ENCODE measurements around the gene ANKRD1. TPM values are rescaled to one million over a fixed set of nuclear protein-coding genes. Genes with fewer than 3 reads are reported as not detected.
"Not testable (repeated sequence)": the region's sequence is repeated elsewhere in the genome, so short reads cannot be mapped to it uniquely, and the experiment has no call there.

Gene ANKRD1
- total RNA-seq, 6 experiments from 2014 or later, result 0.34 to 5.0 (median 4.7) TPM; not detected in 1

GRCh38 chr10:90911133-90912051 lies 9.5 kb downstream of the ANKRD1 start:
- H3K4me1 ChIP-seq, result no peaks in the 10 kb centered on the region
- no peaks in the 10 kb centered on the region for H3K9me3 ChIP-seq
- DNase-seq (peak in 1 of 3 donors; percentile 51), ATAC-seq (peak; percentile 94 to 97 (median 97))
- no peak overlapping the region for H3K27ac ChIP-seq
- 32% methylated on average over 11 of the region's 12 CpGs for WGBS (ENCODE audit: insufficient coverage, low coverage, low lambda C conversion rate, missing lambda C conversion rate)
- intact Hi-C loops (cut with DNase I), result no loop called here
- no peaks in the 10 kb centered on the region for H3K27me3 ChIP-seq
- peak; percentile 68 to 85 (median 82) for TF ChIP-seq CTCF (IDR thresholded peaks at IDR 0.05)
- no peak for TF ChIP-seq POLR2A (IDR thresholded peaks at IDR 0.05)
- H3K4me3 ChIP-seq, result no peak overlapping the region
- no peaks in the 10 kb centered on the region for H3K36me3 ChIP-seq

- WGBS (ENCODE audit: insufficient coverage, low coverage, low lambda C conversion rate, missing lambda C conversion rate), result 63% methylated on average over 1 of the region's 1 CpG
Measured at GRCh38 chr10:90906596-90906995, 14.3 kb downstream of the ANKRD1 start.

GRCh38 chr10:90905925-90906324 lies 15.0 kb downstream of the ANKRD1 start:
- no peak for ATAC-seq
- H3K9me3 ChIP-seq, result no peaks in the 10 kb centered on the region
- no peak for TF ChIP-seq CTCF (IDR thresholded peaks at IDR 0.05)
- TF ChIP-seq POLR2A (IDR thresholded peaks at IDR 0.05), result no peak

More at GRCh38 chr10:90906596-90906995, 14.3 kb downstream of the ANKRD1 start:
- Histone ChIP-seq H3K27ac (no peak overlapping the region), H3K9me3 (no peaks in the 10 kb centered on the region), H3K27me3 (no peaks in the 10 kb centered on the region), H3K4me3 (no peak overlapping the region), H3K4me1 (no peaks in the 10 kb centered on the region), H3K36me3 (no peaks in the 10 kb centered on the region)
- intact Hi-C loops (cut with DNase I), result no loop called here
- TF ChIP-seq CTCF (IDR thresholded peaks at IDR 0.05), result no peak
- no peak for TF ChIP-seq POLR2A (IDR thresholded peaks at IDR 0.05)
- DNase-seq, result no peak
- ATAC-seq, result no peak

GRCh38 chr10:90896916-90897315 lies 24.0 kb downstream of the ANKRD1 start:
- H3K4me3 ChIP-seq; H3K9me3 ChIP-seq; H3K4me1 ChIP-seq; DNase-seq; intact Hi-C loops (cut with DNase I); H3K27ac ChIP-seq; H3K27me3 ChIP-seq; ATAC-seq: not testable (repeated sequence)
- H3K36me3 ChIP-seq, result peaks cover 0 to 29% (median 2%) of the 10 kb centered on the region in 4 donors
- WGBS (ENCODE audit: insufficient coverage, low coverage, low lambda C conversion rate, missing lambda C conversion rate), result 63% methylated on average over 2 of the region's 2 CpGs

More at GRCh38 chr10:90905925-90906324, 15.0 kb downstream of the ANKRD1 start:
- Histone ChIP-seq H3K36me3 (peaks cover 0 to 3% (median 0%) of the 10 kb centered on the region in 4 donors), H3K4me1 (no peaks in the 10 kb centered on the region), H3K27ac (no peak overlapping the region), H3K4me3 (no peak overlapping the region), H3K27me3 (no peaks in the 10 kb centered on the region)
- no peak for DNase-seq
- WGBS (ENCODE audit: insufficient coverage, low coverage, low lambda C conversion rate, missing lambda C conversion rate), result 82% methylated on average over 1 of the region's 1 CpG
- intact Hi-C loops (cut with DNase I), result no loop called here

- Histone ChIP-seq H3K27me3 (no peaks in the 10 kb centered on the region), H3K36me3 (peaks cover 0 to 30% (median 1%) of the 10 kb centered on the region in 4 donors), H3K4me3 (no peak overlapping the region), H3K4me1 (peaks cover 0 to 4% (median under 1%) of the 10 kb centered on the region in 4 donors), H3K27ac (no peak overlapping the region), H3K9me3 (no peaks in the 10 kb centered on the region)
- TF ChIP-seq POLR2A (IDR thresholded peaks at IDR 0.05) (no peak), CTCF (IDR thresholded peaks at IDR 0.05) (no peak)
- intact Hi-C loops (cut with DNase I), result no loop called here
- no peak for ATAC-seq
- WGBS (ENCODE audit: insufficient coverage, low coverage, low lambda C conversion rate, missing lambda C conversion rate), result 100% methylated on average over 2 of the region's 3 CpGs
- no peak for DNase-seq
Measured at GRCh38 chr10:90893190-90893589, 27.7 kb downstream of the ANKRD1 start.
